ENCODE data around the gene FNDC3A.

The FNDC3A gene

DNA sequence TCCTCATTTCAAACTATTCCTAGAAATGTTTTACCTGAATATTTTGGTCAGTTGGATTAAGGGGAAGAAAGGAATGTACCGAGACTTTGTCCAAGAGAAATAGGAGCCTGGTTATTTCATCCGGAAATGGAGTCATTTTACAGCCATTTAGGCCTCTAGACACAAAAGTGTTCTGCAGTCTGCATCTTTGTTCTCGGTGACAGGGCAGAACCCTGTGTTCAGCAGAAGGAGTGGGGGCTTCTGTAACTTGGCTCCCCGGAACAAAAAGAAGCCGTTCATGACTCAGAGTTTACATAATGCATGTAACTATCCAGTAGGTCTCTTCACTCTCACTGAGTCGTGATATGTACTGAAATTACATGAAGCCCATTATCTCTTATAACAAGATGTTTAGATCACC is 21.6 kb upstream of the FNDC3A start:
- ChIA-PET POLR2A (no interaction called here), CTCF (no interaction called here)
- TF ChIP-seq, protein P1, sequence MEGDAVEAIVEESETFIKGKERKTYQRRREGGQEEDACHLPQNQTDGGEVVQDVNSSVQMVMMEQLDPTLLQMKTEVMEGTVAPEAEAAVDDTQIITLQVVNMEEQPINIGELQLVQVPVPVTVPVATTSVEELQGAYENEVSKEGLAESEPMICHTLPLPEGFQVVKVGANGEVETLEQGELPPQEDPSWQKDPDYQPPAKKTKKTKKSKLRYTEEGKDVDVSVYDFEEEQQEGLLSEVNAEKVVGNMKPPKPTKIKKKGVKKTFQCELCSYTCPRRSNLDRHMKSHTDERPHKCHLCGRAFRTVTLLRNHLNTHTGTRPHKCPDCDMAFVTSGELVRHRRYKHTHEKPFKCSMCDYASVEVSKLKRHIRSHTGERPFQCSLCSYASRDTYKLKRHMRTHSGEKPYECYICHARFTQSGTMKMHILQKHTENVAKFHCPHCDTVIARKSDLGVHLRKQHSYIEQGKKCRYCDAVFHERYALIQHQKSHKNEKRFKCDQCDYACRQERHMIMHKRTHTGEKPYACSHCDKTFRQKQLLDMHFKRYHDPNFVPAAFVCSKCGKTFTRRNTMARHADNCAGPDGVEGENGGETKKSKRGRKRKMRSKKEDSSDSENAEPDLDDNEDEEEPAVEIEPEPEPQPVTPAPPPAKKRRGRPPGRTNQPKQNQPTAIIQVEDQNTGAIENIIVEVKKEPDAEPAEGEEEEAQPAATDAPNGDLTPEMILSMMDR (IDR thresholded peaks at IDR 0.05; ENCODE audit: control extremely low read depth, extremely low read depth, low read depth, missing control alignments) = no peak
- DNase-seq (ENCODE audit: extremely low spot score) = no peak

DNA sequence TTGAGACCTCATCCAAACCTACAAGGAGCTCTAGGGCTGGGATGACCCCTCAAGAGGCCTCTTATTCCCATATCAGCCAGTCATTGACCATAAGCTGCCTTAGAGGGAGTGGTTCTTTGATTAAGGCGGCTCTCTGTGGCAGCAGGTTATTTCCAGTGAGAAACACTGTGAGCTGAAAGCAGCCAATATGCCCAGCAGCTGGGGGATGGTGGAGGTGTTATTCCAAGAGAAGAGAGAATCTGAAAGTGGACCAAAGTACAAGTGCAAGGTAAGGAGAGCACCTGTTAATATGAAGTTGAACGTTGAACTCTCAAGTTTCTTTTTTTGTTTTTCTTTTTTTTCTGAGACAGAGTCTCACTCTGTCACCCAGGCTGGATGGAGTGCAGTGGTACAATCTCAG is 20.2 kb upstream of the FNDC3A start:
- ChIA-PET CTCF (interaction anchor here (0.6 to 1.5 kb wide), 2 partner anchors 14 to 66 kb away, joined by 3 to 6 read pairs; no protein-coding TSS in a partner anchor), POLR2A (no interaction called here)
- TF ChIP-seq, protein P1 (IDR thresholded peaks at IDR 0.05; ENCODE audit: control extremely low read depth, extremely low read depth, low read depth, missing control alignments) = no peak
- DNase-seq (ENCODE audit: extremely low spot score) = no peak

DNA sequence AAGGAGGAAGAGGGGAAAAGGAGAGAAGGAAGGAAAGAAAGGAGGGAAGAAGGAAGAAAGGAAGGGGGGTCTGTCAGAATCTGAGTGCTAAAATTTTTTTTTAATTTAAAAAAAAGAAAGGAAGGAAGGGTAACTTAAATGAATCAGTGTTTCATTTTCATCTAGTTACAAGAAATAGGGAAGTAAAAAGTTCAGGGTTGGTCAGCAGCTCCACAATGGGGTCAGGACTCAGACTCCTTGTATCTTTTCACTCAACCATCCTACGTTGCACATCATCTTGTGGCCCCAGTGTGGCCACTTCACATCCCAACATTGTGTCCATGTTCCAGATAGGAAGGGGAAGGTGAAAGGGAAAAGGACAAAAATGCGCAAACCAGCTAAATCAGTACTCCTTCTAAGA is 14.3 kb upstream of the FNDC3A start:
- TF ChIP-seq, protein P1 (IDR thresholded peaks at IDR 0.05; ENCODE audit: control extremely low read depth, extremely low read depth, low read depth, missing control alignments) = no peak
- CTCF ChIA-PET = no interaction called here
- POLR2A ChIA-PET = no interaction called here
- DNase-seq (ENCODE audit: extremely low spot score) = no peak

DNA sequence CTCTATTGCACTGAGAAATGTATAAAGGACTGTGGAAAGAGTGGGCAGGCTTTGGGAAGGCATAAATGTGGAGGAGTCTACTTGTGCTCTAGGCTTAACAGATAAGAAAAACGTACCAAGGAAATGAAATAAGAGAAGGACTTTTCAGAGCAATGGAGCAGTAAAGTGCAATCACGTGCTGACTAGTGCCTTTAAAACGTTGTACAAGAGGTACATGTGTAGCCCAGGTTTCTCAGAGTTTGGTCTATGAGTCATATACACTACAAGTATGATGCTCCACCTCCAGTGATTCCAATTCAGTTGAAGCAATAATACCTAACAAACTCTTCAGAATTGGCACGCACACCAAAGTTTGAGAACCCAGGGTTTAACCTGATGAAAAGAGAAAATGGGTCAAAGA is 13.4 kb upstream of the FNDC3A start:
- TF ChIP-seq, protein P1 (IDR thresholded peaks at IDR 0.05; ENCODE audit: control extremely low read depth, extremely low read depth, low read depth, missing control alignments) = no peak
- POLR2A ChIA-PET = no interaction called here
- no peak for DNase-seq (ENCODE audit: extremely low spot score)
- CTCF ChIA-PET = no interaction called here

DNA sequence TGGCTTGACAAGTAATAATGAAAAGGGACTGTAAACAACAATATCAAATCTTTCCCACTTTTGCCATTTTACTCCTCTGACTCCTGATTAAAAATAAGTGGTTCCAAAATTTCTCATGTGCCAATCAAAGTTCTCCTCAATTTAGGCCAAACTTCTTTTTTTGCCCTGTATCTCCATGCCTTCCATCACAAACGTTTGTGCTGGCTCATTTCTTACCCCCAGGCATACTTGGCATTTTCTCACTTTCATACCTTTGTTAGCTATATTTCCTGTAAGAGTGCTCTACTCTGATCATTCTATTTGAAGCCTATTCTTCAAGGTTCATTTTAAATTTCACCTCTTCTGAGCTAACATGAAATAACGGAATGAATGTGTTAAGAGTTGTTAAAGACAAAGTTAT is 10.0 kb upstream of the FNDC3A start:
- ChIA-PET POLR2A (no interaction called here), CTCF (no interaction called here)
- TF ChIP-seq, protein P1 (IDR thresholded peaks at IDR 0.05; ENCODE audit: control extremely low read depth, extremely low read depth, low read depth, missing control alignments) = no peak
- DNase-seq (ENCODE audit: extremely low spot score) = no peak

DNA sequence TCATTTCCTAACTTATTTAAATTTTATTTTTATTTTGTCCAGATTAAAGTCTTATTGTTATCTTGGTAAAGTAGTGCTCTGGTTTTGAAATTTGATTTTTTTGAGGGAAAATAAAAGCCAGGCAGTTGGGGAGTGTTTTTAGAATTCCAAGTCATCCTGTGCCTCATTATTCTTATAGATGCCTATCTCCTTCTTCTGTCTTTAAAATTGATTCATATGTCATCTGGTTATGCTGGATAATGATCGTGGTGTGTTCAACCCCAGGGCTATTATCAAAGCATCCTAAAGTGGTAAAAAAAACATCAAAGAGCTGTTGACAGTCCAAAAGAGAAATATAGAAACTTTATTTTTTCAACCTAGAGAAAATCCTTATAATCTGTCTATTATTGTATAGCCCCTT is 6.0 kb upstream of the FNDC3A start:
- DNase-seq (ENCODE audit: extremely low spot score) = no peak
- CTCF ChIA-PET = interaction anchor here (1.9 kb wide), 1 partner anchor 14 kb away, joined by 6 read pairs; no protein-coding TSS in a partner anchor
- TF ChIP-seq, protein P1 (IDR thresholded peaks at IDR 0.05; ENCODE audit: control extremely low read depth, extremely low read depth, low read depth, missing control alignments) = no peak
- POLR2A ChIA-PET = no interaction called here

Measured in GM10248 (cell line).